GM12878 (cell line): ENCODE results near the gene ROBO1. TPM values are rescaled to one million over a fixed set of nuclear protein-coding genes. Genes with fewer than 3 reads are reported as not detected.

Experiments used
- ATAC-seq: fragments of 200-7000 bp; cut with Tn5 transposase; 3 replicates; pipeline ENCODE4 v1.9.1; 2020; ENCODE audit warnings: mild to moderate bottlenecking, moderate library complexity
- BruUV-seq: library from RNA; stranded (reverse); fragments of 400-500 nt; replicated peaks from 2 replicates; lab custom pipeline; 2021; lab: Mats Ljungman, UMichigan
- CTCF ChIA-PET: fragments of 300-600 bp; sonication (Branson Sonifier 250); formaldehyde crosslinking; extraction: SDS; loops from one replicate; lab custom pipeline; 2021; ENCODE audit warnings: inconsistent platforms; lab: Yijun Ruan, JAX
- POLR2A ChIA-PET: fragments of 350-600 bp; formaldehyde crosslinking; extraction: SDS; loops from one replicate; lab custom pipeline; 2021; ENCODE audit warnings: inconsistent platforms; lab: Charles Lee
- RAD21 ChIA-PET: fragments of 300-600 bp; sonication (Branson Sonifier 250); formaldehyde crosslinking; loops from one replicate; lab custom pipeline; 2023; ENCODE audit warnings: antibody characterized with exemption; ENCODE audit not compliant: unreplicated experiment; lab: Charles Lee
- SMC1A ChIA-PET: fragments of 300-600 bp; sonication (Branson Sonifier 250); formaldehyde crosslinking; loops from one replicate; lab custom pipeline; 2023; ENCODE audit not compliant: unreplicated experiment, uncharacterized antibody; lab: Charles Lee
- DNase-seq: peaks from one replicate; pipeline ENCODE4 v3.0.0-alpha.2; 2011; ENCODE audit warnings: low read depth, low spot score
- FAIRE-seq: peaks from 3 replicates; lab custom pipeline; 2011; peaks lifted over from hg19 to GRCh38; lab: Jason Lieb, UNC
- H2AFZ ChIP-seq: 2 replicates; pipeline ENCODE4 v1.6.0; 2011; ENCODE audit warnings: low read depth, low read length, control low read depth; ENCODE audit not compliant: control insufficient read depth
- H3K27ac ChIP-seq: 2 replicates; pipeline ENCODE4 v1.5.1; 2011; ENCODE audit warnings: control low read depth; ENCODE audit not compliant: control insufficient read depth, insufficient read depth
- H3K27me3 ChIP-seq, 2 experiments: replicated peaks in 1 of 2; 2 replicates each; pipeline versions ENCODE4 v1.6.0 to v1.6.1; 2011; ENCODE audit warnings: low read length in 1 of 2; ENCODE audit not compliant: control insufficient read depth in 2 of 2, insufficient read depth in 2 of 2
- H3K36me3 ChIP-seq, 2 experiments: 2 replicates each; pipeline ENCODE4 v1.5.1; 2011; ENCODE audit warnings: low read length in 1 of 2; ENCODE audit not compliant: control insufficient read depth in 2 of 2, insufficient read depth in 2 of 2
- H3K4me1 ChIP-seq: 2 replicates; pipeline ENCODE4 v1.6.1; 2011; ENCODE audit warnings: mild to moderate bottlenecking, low read length, moderate library complexity, mixed read lengths; ENCODE audit not compliant: control insufficient read depth, insufficient read depth
- H3K4me2 ChIP-seq: 2 replicates; pipeline ENCODE4 v1.6.0; 2011; ENCODE audit warnings: control low read depth; ENCODE audit not compliant: control insufficient read depth, insufficient read depth
- H3K4me3 ChIP-seq: fragments of 200-600 bp; sonication (generic); 2 replicates; pipeline ENCODE4 v1.5.1; 2016
- H3K79me2 ChIP-seq: 2 replicates; pipeline ENCODE4 v1.6.0; 2011; ENCODE audit warnings: low read length; ENCODE audit not compliant: control insufficient read depth, insufficient read depth
- H3K9ac ChIP-seq: 2 replicates; pipeline ENCODE4 v1.8.0; 2011; ENCODE audit warnings: low read length, control low read depth, mixed read lengths; ENCODE audit not compliant: control insufficient read depth, insufficient read depth
- H3K9me3 ChIP-seq: replicated peaks from 3 replicates; pipeline ENCODE4 v1.5.1; 2011; ENCODE audit warnings: mild to moderate bottlenecking, low read length; ENCODE audit not compliant: control insufficient read depth, insufficient read depth
- H4K20me1 ChIP-seq: 2 replicates; pipeline ENCODE4 v1.6.0; 2011; ENCODE audit not compliant: control insufficient read depth, insufficient read depth
- BCL11A ChIP-seq: IDR thresholded peaks from 2 replicates; pipeline ENCODE4 v1.6.1; 2011; ENCODE audit warnings: low read depth, low read length
- CUX1 ChIP-seq: IDR thresholded peaks from 2 replicates; pipeline ENCODE4 v1.6.1; 2012; ENCODE audit warnings: improper control_type of control experiment, low read depth, low read length; ENCODE audit not compliant: insufficient replicate concordance
- IKZF1 ChIP-seq: fragments of 450-650 bp; conservative IDR thresholded peaks from 2 replicates; pipeline ENCODE4 v1.6.1; 2017; ENCODE audit warnings: antibody characterized with exemption, mild to moderate bottlenecking
- MEF2B ChIP-seq: fragments of 450-650 bp; IDR thresholded peaks from 2 replicates; pipeline ENCODE4 v1.6.1; 2018; ENCODE audit warnings: mild to moderate bottlenecking, moderate library complexity; ENCODE audit not compliant: partially characterized antibody, poor library complexity, severe bottlenecking
- MXI1 ChIP-seq: fragments of 150-350 bp; IDR thresholded peaks from 2 replicates; pipeline ENCODE4 v1.6.1; 2011; ENCODE audit warnings: low read depth, mild to moderate bottlenecking, inconsistent platforms, low read length, improper control_type of control experiment
- SMC3 ChIP-seq: IDR thresholded peaks from 2 replicates; pipeline ENCODE4 v1.6.1; 2011; ENCODE audit warnings: low read length, improper control_type of control experiment, borderline replicate concordance
- STAT3 ChIP-seq: IDR thresholded peaks from 2 replicates; pipeline ENCODE4 v1.6.1; 2011; ENCODE audit warnings: low read depth, low read length, improper control_type of control experiment
- TARDBP ChIP-seq: IDR thresholded peaks from 2 replicates; pipeline ENCODE4 v1.6.1; 2016; ENCODE audit warnings: borderline replicate concordance
- TBL1XR1 ChIP-seq: IDR thresholded peaks from 2 replicates; pipeline ENCODE4 v1.6.1; 2012; ENCODE audit warnings: low read depth, low read length, improper control_type of control experiment
- WGBS: methylation state at CpG from one replicate; pipeline ENCODE4 v1.1.6; 2016; ENCODE audit warnings: low lambda C conversion rate; ENCODE audit not compliant: insufficient replicate concordance, insufficient coverage; ENCODE audit errors: missing lambda C conversion rate; 5-methylcytosine and 5-hydroxymethylcytosine counted together
- in situ Hi-C: fragments of 300-500 bp; cut with MboI; formaldehyde crosslinking; loops from 9 replicates; pipeline ENCODE4 v1.14.3; 2018; ENCODE audit warnings: mixed read lengths
- intact Hi-C: fragments of 100-400 bp; cut with micrococcal nuclease; formaldehyde crosslinking; loops from one replicate; pipeline ENCODE4 v1.14.2; 2022; ENCODE audit not compliant: unreplicated experiment
- polyA plus RNA-seq, 11 experiments: library from polyadenylated mRNA; depleted of rRNA in 4 of 11; unstranded in 6 of 11; stranded (reverse) in 5 of 11; fragments of >200 nt; fragmentation: Nextera tagmentation in 4 of 11; fragmentation: Illumina TruSeq in 1 of 11; extraction: Ambion mirVana in 4 of 11; extraction: Trizol in 1 of 11; gene quantifications; 1 replicate in 1 of 11; 2 replicates in 10 of 11; pipeline versions ENCODE4 v1.2.1 to v1.2.3, GENCODE V29; 2011 to 2016; ENCODE audit warnings: inconsistent platforms in 2 of 11, missing spikeins in 2 of 11, low read depth in 1 of 11
- total RNA-seq, 4 experiments: library from RNA; depleted of rRNA in 3 of 4; stranded (reverse); fragments of >200 nt in 3 of 4; fragmentation: Illumina TruSeq in 1 of 4; extraction: Trizol in 1 of 4; gene quantifications; 2 replicates each; pipeline versions ENCODE4 v1.2.1 to v1.2.3, GENCODE V29; 2013 to 2021
- TF ChIP-seq, protein P1 (sequence below): IDR thresholded peaks from 2 replicates; pipeline ENCODE4 v1.6.1; 2011; ENCODE audit warnings: borderline replicate concordance, low read depth, mild to moderate bottlenecking, moderate library complexity, mixed read lengths, low read length; ENCODE audit not compliant: insufficient read depth; ENCODE audit errors: extremely low read length

The ROBO1 gene
- total and polyA plus RNA-seq, 10 of the 15 experiments (the other 5 are each of a cell fraction or from before 2014, with no cell fraction given): 0.29 to 46.5 (median 1.2) TPM

DNA sequence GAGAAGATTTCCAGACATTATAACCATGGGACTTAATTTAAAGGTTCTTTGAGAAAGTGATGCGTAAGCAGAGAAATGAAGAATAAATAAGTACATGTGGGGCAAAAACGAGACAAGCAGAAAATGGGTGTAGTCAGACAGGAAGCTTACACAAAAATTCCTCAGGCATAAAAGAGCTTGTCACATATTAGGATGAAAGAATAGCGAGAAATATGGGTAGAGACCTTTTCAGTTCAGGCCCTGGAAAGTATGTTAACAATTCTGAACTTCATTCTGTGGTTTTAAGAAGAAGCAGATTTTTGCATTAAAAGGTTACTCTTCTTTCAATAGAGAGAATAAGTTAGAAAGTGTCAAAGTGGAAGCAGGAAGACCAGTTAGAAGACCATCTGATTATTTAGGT lies 352.4 kb downstream of the ROBO1 start:
- Histone ChIP-seq H3K4me1 (no peaks in the 10 kb centered on the region), H3K79me2 (no peaks in the 10 kb centered on the region), H3K27ac (no peak overlapping the region), H4K20me1 (no peaks in the 10 kb centered on the region), H3K4me2 (no peak overlapping the region), H3K4me3 (no peak overlapping the region), H2AFZ (no peak overlapping the region), H3K27me3 (no peaks in the 10 kb centered on the region), H3K36me3 (no peaks in the 10 kb centered on the region), H3K9me3 (no peaks in the 10 kb centered on the region), H3K9ac (no peak overlapping the region)
- no peak for TF ChIP-seq STAT3
- no peak for TF ChIP-seq TBL1XR1
- TF ChIP-seq BCL11A: no peak
- TF ChIP-seq CUX1: no peak
- TF ChIP-seq SMC3: no peak
- TF ChIP-seq MXI1: no peak
- TF ChIP-seq MEF2B: no peak
- TF ChIP-seq TARDBP: no peak
- TF ChIP-seq, protein P1, sequence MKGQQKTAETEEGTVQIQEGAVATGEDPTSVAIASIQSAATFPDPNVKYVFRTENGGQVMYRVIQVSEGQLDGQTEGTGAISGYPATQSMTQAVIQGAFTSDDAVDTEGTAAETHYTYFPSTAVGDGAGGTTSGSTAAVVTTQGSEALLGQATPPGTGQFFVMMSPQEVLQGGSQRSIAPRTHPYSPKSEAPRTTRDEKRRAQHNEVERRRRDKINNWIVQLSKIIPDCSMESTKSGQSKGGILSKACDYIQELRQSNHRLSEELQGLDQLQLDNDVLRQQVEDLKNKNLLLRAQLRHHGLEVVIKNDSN: no peak
- TF ChIP-seq IKZF1: no peak
- ChIA-PET CTCF (no interaction called here), RAD21 (no interaction called here), SMC1A (interaction anchor here (1.4 kb wide), 1 partner anchor 9 kb away, joined by 3 read pairs; no protein-coding TSS in a partner anchor), POLR2A (no interaction called here)
- intact Hi-C loops (no loop called here), in situ Hi-C loops (no loop called here)
- WGBS: 19% methylated on average over 3 of the region's 3 CpGs
- ATAC-seq: no peak
- no TSS peak for BruUV-seq
- no peak for FAIRE-seq
- no peak for DNase-seq
